A673 (cell line): ENCODE results near the gene KCNG1. TPM values are rescaled to one million over a fixed set of nuclear protein-coding genes. Genes with fewer than 3 reads are reported as not detected.

Source experiments
- BruUV-seq: library from RNA; stranded (reverse); fragments of 400-500 nt; replicated peaks from 2 replicates; lab custom pipeline; 2021; lab: Mats Ljungman, UMichigan
- CTCF ChIA-PET: fragments of 300-600 bp; sonication (Branson Sonifier 250); formaldehyde crosslinking; loops from one replicate; lab custom pipeline; 2022; ENCODE audit warnings: antibody characterized with exemption; lab: Charles Lee
- POLR2A ChIA-PET: fragments of 300-600 bp; sonication (Branson Sonifier 250); formaldehyde crosslinking; loops from one replicate; lab custom pipeline; 2022; ENCODE audit warnings: antibody characterized with exemption; ENCODE audit not compliant: low non-redundant PET; lab: Charles Lee
- DNase-seq: peaks from one replicate; pipeline ENCODE4 v3.0.0-alpha.2; 2015; ENCODE audit warnings: low spot score
- H3K27ac ChIP-seq: fragments of 200-600 bp; sonication (generic); 2 replicates; pipeline ENCODE4 v1.5.1; 2016; ENCODE audit warnings: mixed run types, low read depth, mild to moderate bottlenecking, mixed read lengths, antibody characterized with exemption, low read length; ENCODE audit not compliant: poor library complexity, severe bottlenecking
- H3K27me3 ChIP-seq: fragments of 200-600 bp; sonication (generic); replicated peaks from 2 replicates; pipeline ENCODE4 v1.6.1; 2017; ENCODE audit warnings: mixed run types, low read depth, mild to moderate bottlenecking, mixed read lengths, antibody characterized with exemption, low read length; ENCODE audit not compliant: insufficient read depth, poor library complexity
- H3K36me3 ChIP-seq: fragments of 200-600 bp; sonication (generic); 2 replicates; pipeline ENCODE4 v1.6.1; 2016; ENCODE audit warnings: mixed run types, mild to moderate bottlenecking, mixed read lengths, antibody characterized with exemption, low read length; ENCODE audit not compliant: insufficient read depth, poor library complexity, severe bottlenecking
- H3K4me1 ChIP-seq: fragments of 200-600 bp; sonication (generic); 2 replicates; pipeline ENCODE4 v1.6.1; 2017; ENCODE audit warnings: mixed run types, mild to moderate bottlenecking, mixed read lengths, antibody characterized with exemption, low read length; ENCODE audit not compliant: insufficient read depth, poor library complexity, severe bottlenecking
- H3K4me3 ChIP-seq: fragments of 200-600 bp; sonication (generic); 2 replicates; pipeline ENCODE4 v1.5.1; 2016; ENCODE audit warnings: low read depth, mixed run types, mild to moderate bottlenecking, mixed read lengths, low read length; ENCODE audit not compliant: poor library complexity, severe bottlenecking
- H3K9me3 ChIP-seq: fragments of 200-600 bp; sonication (generic); 2 replicates; pipeline ENCODE4 v1.6.1; 2016; ENCODE audit warnings: mixed run types, low read depth, mild to moderate bottlenecking, mixed read lengths, antibody characterized with exemption, low read length; ENCODE audit not compliant: poor library complexity, severe bottlenecking
- CTCF ChIP-seq: fragments of 300-800, 200-600 bp; sonication (generic); conservative IDR thresholded peaks from 2 replicates; pipeline ENCODE4 v1.5.1; 2017; ENCODE audit warnings: low read depth, mild to moderate bottlenecking, antibody characterized with exemption, low read length, moderate library complexity, mixed read lengths
- EZH2 ChIP-seq: fragments of 200-600 bp; sonication (generic); IDR thresholded peaks from 2 replicates; pipeline ENCODE4 v1.6.1; 2017; ENCODE audit warnings: borderline replicate concordance, low read depth, mild to moderate bottlenecking, mixed read lengths, antibody characterized with exemption, low read length; ENCODE audit not compliant: poor library complexity, severe bottlenecking
- intact Hi-C: fragments of 100-400 bp; cut with micrococcal nuclease; formaldehyde crosslinking; loops from one replicate; pipeline ENCODE4 v1.10.0; 2022; ENCODE audit not compliant: unreplicated experiment
- total RNA-seq: library from RNA; stranded (reverse); gene quantifications from 2 replicates; pipeline ENCODE4 v1.2.3, GENCODE V29; 2021

The KCNG1 gene
- total RNA-seq, 1 experiment from 2014 or later, result 19.6 TPM

- no peak for DNase-seq
- peaks cover 13% of the 10 kb centered on the region for H3K4me1 ChIP-seq
- ChIA-PET CTCF (no interaction called here), POLR2A (no interaction called here)
- no TSS peak for BruUV-seq
- peaks cover 42% of the 10 kb centered on the region for H3K36me3 ChIP-seq
- TF ChIP-seq EZH2 (no peak), CTCF (no peak)
- H3K27ac ChIP-seq, result no peak overlapping the region
- no peaks in the 10 kb centered on the region for H3K27me3 ChIP-seq
- intact Hi-C loops, result no loop called here
- no peak overlapping the region for H3K4me3 ChIP-seq
- H3K9me3 ChIP-seq, result no peaks in the 10 kb centered on the region
These were observed 69.1 kb downstream of the KCNG1 start for GRCh38 chr20:50953821-50954220.

Other genes starting within 250 kb of the KCNG1 start
- gene BCAS4, start 228.0 kb downstream of the KCNG1 start, total RNA-seq, result 28.4 and 35.2 TPM in 2 replicates
- gene ADNP, start 91.7 kb downstream of the KCNG1 start, total RNA-seq, result 104 and 108 TPM in 2 replicates
- gene DPM1, start 64.6 kb downstream of the KCNG1 start, total RNA-seq, result 62.5 and 65.5 TPM in 2 replicates
- gene MOCS3, start 64.3 kb downstream of the KCNG1 start, total RNA-seq, result 5.3 and 5.9 TPM in 2 replicates